Neural cell (in vitro differentiated cells): ENCODE measurements around the gene ACTG1. TPM values are rescaled to one million over a fixed set of nuclear protein-coding genes. Genes with fewer than 3 reads are reported as not detected.

Source experiments
- H2AFZ ChIP-seq: fragments of 200-600, 300-800 bp; sonication (generic), shearing (Covaris generic); 2 replicates; pipeline ENCODE4 v1.6.0; 2014; ENCODE audit warnings: low read depth, mild to moderate bottlenecking, antibody characterized with exemption, low read length, moderate library complexity
- H3F3A ChIP-seq: fragments of 200-600 bp; shearing (Covaris generic); 2 replicates; pipeline ENCODE4 v1.6.1; 2016; ENCODE audit warnings: mild to moderate bottlenecking, moderate library complexity, mixed read lengths, antibody characterized with exemption, low read length; ENCODE audit not compliant: insufficient read depth, poor library complexity, severe bottlenecking
- H3K27ac ChIP-seq: fragments of 200-600, 300-800 bp; sonication (generic), shearing (Covaris generic); 2 replicates; pipeline ENCODE4 v1.5.1; 2014; ENCODE audit warnings: mild to moderate bottlenecking, low read length, moderate library complexity
- H3K27me3 ChIP-seq: fragments of 300-800, 200-600 bp; sonication (generic), shearing (Covaris generic); 2 replicates; pipeline ENCODE4 v1.6.0; 2014; ENCODE audit warnings: mild to moderate bottlenecking, low read depth, low read length, moderate library complexity; ENCODE audit not compliant: insufficient read depth
- H3K36me3 ChIP-seq: fragments of 300-800, 200-600 bp; sonication (generic), shearing (Covaris generic); 2 replicates; pipeline ENCODE4 v1.5.1; 2014; ENCODE audit warnings: mild to moderate bottlenecking, antibody characterized with exemption, low read length, moderate library complexity; ENCODE audit not compliant: insufficient read depth
- H3K4me2 ChIP-seq: fragments of 300-800, 200-600 bp; sonication (generic), shearing (Covaris generic); 2 replicates; pipeline ENCODE4 v1.6.0; 2014; ENCODE audit warnings: mild to moderate bottlenecking, low read length
- H3K4me3 ChIP-seq: fragments of 300-800, 200-600 bp; sonication (generic), shearing (Covaris generic); 2 replicates; pipeline ENCODE4 v1.5.1; 2014; ENCODE audit warnings: mild to moderate bottlenecking, low read length, moderate library complexity
- H3K79me2 ChIP-seq: fragments of 200-600 bp; shearing (Covaris generic); replicated peaks from 2 replicates; pipeline ENCODE4 v1.6.0; 2014; ENCODE audit warnings: mild to moderate bottlenecking, low read length, moderate library complexity; ENCODE audit not compliant: insufficient read depth
- H3K9ac ChIP-seq: fragments of 300-800, 200-600 bp; sonication (generic), shearing (Covaris generic); 2 replicates; pipeline ENCODE4 v1.6.1; 2016; ENCODE audit warnings: mild to moderate bottlenecking, low read length, mixed read lengths
- H3K9me2 ChIP-seq: fragments of 200-600 bp; shearing (Covaris generic); 2 replicates; pipeline ENCODE4 v1.6.1; 2016; ENCODE audit warnings: mild to moderate bottlenecking, low read length, mixed read lengths; ENCODE audit not compliant: insufficient read depth
- H3K9me3 ChIP-seq: fragments of 200-600, 300-800 bp; sonication (generic), shearing (Covaris generic); 2 replicates; pipeline ENCODE4 v1.6.1; 2016; ENCODE audit warnings: mild to moderate bottlenecking, mixed run types, low read length, moderate library complexity, mixed read lengths
- H4K20me1 ChIP-seq: fragments of 200-600 bp; shearing (Covaris generic); 2 replicates; pipeline ENCODE4 v1.6.1; 2016; ENCODE audit warnings: mild to moderate bottlenecking, mixed run types; ENCODE audit not compliant: insufficient read depth
- CTCF ChIP-seq: fragments of 450-650 bp; IDR thresholded peaks from 2 replicates; pipeline ENCODE4 v1.5.1; 2014; ENCODE audit warnings: antibody characterized with exemption, mild to moderate bottlenecking, moderate library complexity; ENCODE audit not compliant: poor library complexity, severe bottlenecking
- EP300 ChIP-seq: fragments of 450-650 bp; conservative IDR thresholded peaks from 2 replicates; pipeline ENCODE4 v1.6.1; 2014; ENCODE audit warnings: antibody characterized with exemption, mild to moderate bottlenecking, moderate library complexity; ENCODE audit not compliant: poor library complexity, severe bottlenecking
- EZH2 ChIP-seq: fragments of 200-600, 300-800 bp; shearing (Covaris generic), sonication (generic); IDR thresholded peaks from 2 replicates; pipeline ENCODE4 v1.6.1; 2014; ENCODE audit warnings: antibody characterized with exemption, low read length, borderline replicate concordance, mild to moderate bottlenecking; ENCODE audit not compliant: insufficient read depth, poor library complexity, severe bottlenecking
- MXI1 ChIP-seq: fragments of 450-650 bp; conservative IDR thresholded peaks from 2 replicates; pipeline ENCODE4 v1.6.1; 2014; ENCODE audit warnings: antibody characterized with exemption, mild to moderate bottlenecking; ENCODE audit not compliant: poor library complexity, severe bottlenecking
- POLR2AphosphoS5 ChIP-seq: IDR thresholded peaks from 2 replicates; pipeline ENCODE4 v1.6.1; 2012
- RAD21 ChIP-seq: fragments of 450-650 bp; conservative IDR thresholded peaks from 2 replicates; pipeline ENCODE4 v1.6.1; 2014; ENCODE audit warnings: antibody characterized with exemption, mild to moderate bottlenecking, moderate library complexity
- REST ChIP-seq: IDR thresholded peaks from 2 replicates; pipeline ENCODE4 v1.6.1; 2012; ENCODE audit warnings: borderline replicate concordance
- SMC3 ChIP-seq: fragments of 450-650 bp; conservative IDR thresholded peaks from 2 replicates; pipeline ENCODE4 v1.6.1; 2014; ENCODE audit warnings: antibody characterized with exemption, mild to moderate bottlenecking, moderate library complexity; ENCODE audit not compliant: poor library complexity
- TAF1 ChIP-seq: IDR thresholded peaks from 2 replicates; pipeline ENCODE4 v1.6.1; 2012; ENCODE audit warnings: low read depth
- polyA plus RNA-seq: library from polyadenylated mRNA; depleted of rRNA; stranded (reverse); fragments of >200 nt; gene quantifications from 2 replicates; pipeline ENCODE4 v1.2.3, GENCODE V29; 2014

The ACTG1 gene
- polyA plus RNA-seq, 1 donor from 2014 or later = 9,187 TPM

DNA sequence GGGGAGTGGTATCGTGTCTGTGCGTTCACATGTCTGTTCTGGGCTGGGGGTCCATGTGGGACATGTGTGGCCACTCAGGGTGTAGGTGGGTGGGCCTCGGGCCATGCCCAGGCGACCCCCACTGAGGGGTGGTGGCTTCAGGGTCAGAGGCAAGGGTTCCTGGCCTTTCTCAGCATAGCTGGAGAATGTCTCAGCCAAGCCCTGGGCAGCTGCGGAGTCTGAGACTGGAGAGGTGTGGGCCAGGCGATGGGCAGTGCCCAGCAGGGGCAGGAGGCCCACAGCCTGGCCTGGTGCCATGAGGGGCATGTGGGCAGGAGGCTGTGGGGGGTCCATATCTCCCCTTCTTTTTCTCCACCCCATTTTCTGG, 16.8 kb upstream of the ACTG1 start:
- Histone ChIP-seq H3K27ac (no peak overlapping the region), H3K4me2 (no peak overlapping the region), H3K27me3 (no peaks in the 10 kb centered on the region), H3K9ac (no peak overlapping the region), H3K9me2 (no peaks in the 10 kb centered on the region), H3K4me3 (no peak overlapping the region), H3K79me2 (no peaks in the 10 kb centered on the region), H4K20me1 (no peaks in the 10 kb centered on the region), H3K36me3 (no peaks in the 10 kb centered on the region), H2AFZ (no peak overlapping the region), H3K9me3 (no peaks in the 10 kb centered on the region), H3F3A (no peaks in the 10 kb centered on the region)
- TF ChIP-seq POLR2AphosphoS5 = no peak
- no peak for TF ChIP-seq CTCF
- TF ChIP-seq MXI1 = no peak
- no peak for TF ChIP-seq RAD21
- TF ChIP-seq EP300 = no peak
- TF ChIP-seq REST = no peak
- TF ChIP-seq SMC3 = no peak
- no peak for TF ChIP-seq TAF1
- no peak for TF ChIP-seq EZH2

DNA sequence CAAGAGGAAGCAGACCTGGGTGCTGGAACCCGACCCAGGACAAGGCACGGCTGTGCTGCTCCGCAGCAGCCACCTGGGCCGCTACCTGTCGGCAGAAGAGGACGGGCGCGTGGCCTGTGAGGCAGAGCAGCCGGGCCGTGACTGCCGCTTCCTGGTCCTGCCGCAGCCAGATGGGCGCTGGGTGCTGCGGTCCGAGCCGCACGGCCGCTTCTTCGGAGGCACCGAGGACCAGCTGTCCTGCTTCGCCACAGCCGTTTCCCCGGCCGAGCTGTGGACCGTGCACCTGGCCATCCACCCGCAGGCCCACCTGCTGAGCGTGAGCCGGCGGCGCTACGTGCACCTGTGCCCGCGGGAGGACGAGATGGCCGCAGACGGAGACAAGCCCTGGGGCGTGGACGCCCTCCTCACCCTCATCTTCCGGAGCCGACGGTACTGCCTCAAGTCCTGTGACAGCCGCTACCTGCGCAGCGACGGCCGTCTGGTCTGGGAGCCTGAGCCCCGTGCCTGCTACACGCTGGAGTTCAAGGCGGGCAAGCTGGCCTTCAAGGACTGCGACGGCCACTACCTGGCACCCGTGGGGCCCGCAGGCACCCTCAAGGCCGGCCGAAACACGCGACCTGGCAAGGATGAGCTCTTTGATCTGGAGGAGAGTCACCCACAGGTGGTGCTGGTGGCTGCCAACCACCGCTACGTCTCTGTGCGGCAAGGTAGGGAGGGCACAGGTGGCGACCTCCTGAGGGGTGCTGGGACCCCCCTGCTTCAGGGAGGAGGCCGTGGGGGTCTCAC, 16.2 kb upstream of the ACTG1 start:
- Histone ChIP-seq H3K4me2 (no peak overlapping the region), H4K20me1 (no peaks in the 10 kb centered on the region), H3K36me3 (no peaks in the 10 kb centered on the region), H3K27me3 (no peaks in the 10 kb centered on the region), H2AFZ (no peak overlapping the region), H3K9ac (no peak overlapping the region), H3K79me2 (no peaks in the 10 kb centered on the region), H3F3A (no peaks in the 10 kb centered on the region), H3K9me3 (no peaks in the 10 kb centered on the region), H3K9me2 (no peaks in the 10 kb centered on the region), H3K4me3 (no peak overlapping the region), H3K27ac (no peak overlapping the region)
- TF ChIP-seq CTCF (no peak), REST (no peak), RAD21 (no peak), EZH2 (no peak), MXI1 (no peak), SMC3 (no peak), EP300 (no peak), TAF1 (no peak), POLR2AphosphoS5 (no peak)
